ENCODE data around the gene CCDC167. TPM values are rescaled to one million over a fixed set of nuclear protein-coding genes. Genes with fewer than 3 reads are reported as not detected.

Gene CCDC167
- total RNA-seq, 1 experiment from 2014 or later = 27.8 TPM

- TF ChIP-seq REST (IDR thresholded peaks at IDR 0.05; ENCODE audit: low read depth) (no peak), MAX (IDR thresholded peaks at IDR 0.05) (no peak)
These were observed 7.3 kb downstream of the CCDC167 start (continued) for GRCh38 chr6:37492236-37492972.

- intact Hi-C loops (cut with micrococcal nuclease) = no loop called here
- Histone ChIP-seq H3K9me2 (ENCODE audit: insufficient read depth) (no peaks in the 10 kb centered on the region), H4K20me1 (ENCODE audit: insufficient read depth) (no peaks in the 10 kb centered on the region), H3K9ac (ENCODE audit: low read length) (no peak overlapping the region), H3K9me3 (ENCODE audit: control insufficient read depth in 1 of 2, insufficient read depth in 1 of 2, low read depth in 1 of 2, low read length in 2 of 2) (no peaks in the 10 kb centered on the region), H3K4me3 (replicated peaks in 1 of 2; ENCODE audit: low read depth in 1 of 2, low read length in 2 of 2) (no peak overlapping the region), H3K4me1 (ENCODE audit: control insufficient read depth in 1 of 2, insufficient read depth in 2 of 2, low read length in 2 of 2) (no peaks in the 10 kb centered on the region), H3K36me3 (ENCODE audit: control insufficient read depth in 1 of 2, insufficient read depth in 2 of 2, low read length in 2 of 2) (no peaks in the 10 kb centered on the region), H3K4me2 (ENCODE audit: low read length) (no peak overlapping the region), H3K27me3 (ENCODE audit: insufficient read depth, low read length) (no peaks in the 10 kb centered on the region), H2AFZ (ENCODE audit: low read depth, low read length, poor library complexity, severe bottlenecking) (no peak overlapping the region), H3K27ac (ENCODE audit: low read depth, low read length) (no peak overlapping the region), H3K79me2 (ENCODE audit: insufficient read depth, low read length) (no peaks in the 10 kb centered on the region; the same call in 1 of the 2 replicates)
- BruUV-seq (replicated peaks) = no TSS peak
- POLR2A ChIA-PET = no interaction called here
- RAD21 ChIA-PET (ENCODE audit: low non-redundant PET in 1 of 2, low total read pairs in 2 of 2, uncharacterized antibody in 2 of 2, unreplicated experiment in 2 of 2) = no interaction called here
- CTCF ChIA-PET = no interaction called here
- TF ChIP-seq SRF (IDR thresholded peaks at IDR 0.05; ENCODE audit: low read depth) = no peak
- no peak for TF ChIP-seq CEBPB (IDR thresholded peaks at IDR 0.05; ENCODE audit: low read depth)
- TF ChIP-seq EGR1 (IDR thresholded peaks at IDR 0.05; ENCODE audit: low read depth) = no peak
- no peak for TF ChIP-seq REST (IDR thresholded peaks at IDR 0.05; ENCODE audit: low read depth)
- no peak for TF ChIP-seq EZH2 (IDR thresholded peaks at IDR 0.05)
- no peak for TF ChIP-seq ZNF274 (IDR thresholded peaks at IDR 0.05; ENCODE audit: low read depth, low read length)
- TF ChIP-seq ELF1 (IDR thresholded peaks at IDR 0.05; ENCODE audit: borderline replicate concordance, low read depth) = no peak
- TF ChIP-seq CTCF (IDR thresholded peaks at IDR 0.05 in 2 of 3, conservative IDR thresholded peaks at IDR 0.05 in 1 of 3; ENCODE audit: borderline replicate concordance in 1 of 3, insufficient read depth in 1 of 3, low read depth in 2 of 3, low read length in 2 of 3) = no peak
- TF ChIP-seq CBX3 (IDR thresholded peaks at IDR 0.05; ENCODE audit: low read depth) = no peak
- TF ChIP-seq ZFX (IDR thresholded peaks at IDR 0.05) = no peak
- TF ChIP-seq ATF3 (IDR thresholded peaks at IDR 0.05) = no peak
- no peak for TF ChIP-seq YY1 (IDR thresholded peaks at IDR 0.05; ENCODE audit: extremely low read depth, insufficient replicate concordance, low read depth, low read length)
- TF ChIP-seq JUND (IDR thresholded peaks at IDR 0.05) = no peak
- ATAC-seq (no peak), DNase-seq (ENCODE audit: low read depth, low spot score) (no peak)
These were observed 7.9 kb downstream of the CCDC167 start for GRCh38 chr6:37491830-37492208.
